ENCODE data around the gene FAM210A.

GRCh38 chr18:13621886-13622619, 104.3 kb downstream of the FAM210A start:
- TF ChIP-seq POLR2A (IDR thresholded peaks at IDR 0.05; ENCODE audit: low read length): no peak
- no peak for TF ChIP-seq GATA1 (IDR thresholded peaks at IDR 0.05; ENCODE audit: low read depth, low read length)
